Natural killer cell (primary cell): ENCODE measurements around the gene RNF220. TPM values are rescaled to one million over a fixed set of nuclear protein-coding genes. Genes with fewer than 3 reads are reported as not detected.

ENCODE experiments used
- ATAC-seq, 3 donors: fragments of 150-1000 bp in 2 of 3; fragments of 200-7000 bp in 1 of 3; cut with Tn5 transposase; 1 replicate in 1 of 3; 2 replicates in 2 of 3; pipeline ENCODE4 v1.10.0; 2021; ENCODE audit warnings: mild to moderate bottlenecking in 2 of 3, moderate library complexity in 2 of 3
- DNase-seq, 2 donors: peaks; one replicate each; pipeline versions ENCODE4 v3.0.0 to v3.0.0-alpha.2; 2013 to 2021; ENCODE audit warnings: mixed read lengths in 1 of 2
- H3K27ac ChIP-seq: one replicate; pipeline ENCODE4 v1.5.1; 2013; ENCODE audit warnings: mild to moderate bottlenecking, low read length
- H3K27me3 ChIP-seq: one replicate; pipeline ENCODE4 v1.6.1; 2013; ENCODE audit warnings: low read length; ENCODE audit not compliant: control insufficient read depth, insufficient read depth
- H3K36me3 ChIP-seq: one replicate; pipeline ENCODE4 v1.6.1; 2013; ENCODE audit warnings: low read length; ENCODE audit not compliant: control insufficient read depth, insufficient read depth
- H3K4me1 ChIP-seq: one replicate; pipeline ENCODE4 v1.6.1; 2013; ENCODE audit warnings: low read length; ENCODE audit not compliant: control insufficient read depth, insufficient read depth
- H3K4me3 ChIP-seq: one replicate; pipeline ENCODE4 v1.5.1; 2013; ENCODE audit warnings: low read length
- H3K9me3 ChIP-seq: one replicate; pipeline ENCODE4 v1.6.1; 2013; ENCODE audit warnings: low read length; ENCODE audit not compliant: control insufficient read depth, insufficient read depth
- H3K27ac Mint-ChIP-seq, 2 donors: one replicate each; pipeline ENCODE4 v1.8.0; 2022; ENCODE audit warnings: mild to moderate bottlenecking in 2 of 2, mixed read lengths in 2 of 2, moderate library complexity in 1 of 2
- H3K27me3 Mint-ChIP-seq, 2 donors: one replicate each; pipeline ENCODE4 v1.8.0; 2022; ENCODE audit warnings: low read depth in 2 of 2, mixed read lengths in 2 of 2
- H3K36me3 Mint-ChIP-seq: one replicate; pipeline ENCODE4 v1.8.0; 2022; ENCODE audit warnings: mixed read lengths
- H3K4me1 Mint-ChIP-seq, 2 donors: one replicate each; pipeline ENCODE4 v1.8.0; 2022; ENCODE audit warnings: mixed read lengths in 2 of 2
- H3K4me3 Mint-ChIP-seq: one replicate; pipeline ENCODE4 v1.8.0; 2022; ENCODE audit warnings: mild to moderate bottlenecking, moderate library complexity, mixed read lengths
- H3K9me3 Mint-ChIP-seq, 2 donors: one replicate each; pipeline ENCODE4 v1.8.0; 2022; ENCODE audit warnings: mixed read lengths in 2 of 2
- CTCF ChIP-seq: fragments of 200-600 bp; IDR thresholded peaks from one replicate; pipeline ENCODE4 v1.8.0; 2022; ENCODE audit warnings: antibody characterized with exemption
- WGBS: methylation state at CpG from one replicate; pipeline ENCODE4 v1.1.7; 2013; ENCODE audit warnings: missing lambda C conversion rate; ENCODE audit not compliant: insufficient coverage; 5-methylcytosine and 5-hydroxymethylcytosine counted together
- intact Hi-C: fragments of 100-400 bp; cut with micrococcal nuclease; formaldehyde crosslinking; loops from one replicate; pipeline ENCODE4 v1.14.2; 2022
- total RNA-seq, 4 donors: library from RNA; stranded (reverse); fragments of 120-200 nt in 1 of 4; gene quantifications; one replicate each; pipeline versions ENCODE4 v1.2.3 to v1.2.4, GENCODE V29; 2013 to 2022

Gene RNF220
- total RNA-seq, 3 donors from 2014 or later (not counting 1 experiment from before 2014, with no cell fraction given) = 88.5 to 107 (median 105) TPM

GRCh38 chr1:44651069-44651468, 246.0 kb downstream of the RNF220 start:
- Histone ChIP-seq H3K27ac (no peak overlapping the region), H3K4me1 (peaks cover 2% of the 10 kb centered on the region), H3K27me3 (no peaks in the 10 kb centered on the region), H3K9me3 (no peaks in the 10 kb centered on the region), H3K36me3 (peaks cover 49% of the 10 kb centered on the region), H3K4me3 (no peak overlapping the region)
- no peaks in the 10 kb centered on the region for H3K27me3 Mint-ChIP-seq
- H3K4me1 Mint-ChIP-seq = peaks cover 0 to 9% of the 10 kb centered on the region in 2 donors
- no peaks in the 10 kb centered on the region for H3K9me3 Mint-ChIP-seq
- no peak for ATAC-seq
- DNase-seq = no peak
- H3K36me3 Mint-ChIP-seq = peaks cover 7% of the 10 kb centered on the region
- 97% methylated on average over 7 of the region's 8 CpGs for WGBS
- no peak for TF ChIP-seq CTCF
- H3K4me3 Mint-ChIP-seq = no peak overlapping the region
- intact Hi-C loops = no loop called here
- peak overlapping the region in 1 of 2 donors; percentile 2 for H3K27ac Mint-ChIP-seq

- peaks cover 0 to 5% of the 10 kb centered on the region in 2 donors for H3K4me1 Mint-ChIP-seq
- no peaks in the 10 kb centered on the region for H3K27me3 ChIP-seq
- H3K36me3 Mint-ChIP-seq = peaks cover 7% of the 10 kb centered on the region
- H3K9me3 ChIP-seq = no peaks in the 10 kb centered on the region
- peak overlapping the region; percentile 2 to 29 for H3K27ac Mint-ChIP-seq
- H3K4me3 ChIP-seq = no peak overlapping the region
- no peaks in the 10 kb centered on the region for H3K9me3 Mint-ChIP-seq
- DNase-seq = peak; percentile 71 to 87
- H3K27ac ChIP-seq = no peak overlapping the region
- WGBS = 72% methylated on average over 6 of the region's 7 CpGs
- no peaks in the 10 kb centered on the region for H3K27me3 Mint-ChIP-seq
- peaks cover 35% of the 10 kb centered on the region for H3K36me3 ChIP-seq
- intact Hi-C loops = loop anchor here (1.0 to 2.0 kb wide), 3 partner anchors 80 to 436 kb away; no protein-coding TSS in a partner anchor
- TF ChIP-seq CTCF = peak; percentile 92
- H3K4me3 Mint-ChIP-seq = no peak overlapping the region
- peaks cover 2% of the 10 kb centered on the region for H3K4me1 ChIP-seq
- peak; percentile 91 to 99 (median 97) for ATAC-seq
Observed at GRCh38 chr1:44652445-44653106, 247.5 kb downstream of the RNF220 start.

- Histone ChIP-seq H3K27me3 (no peaks in the 10 kb centered on the region), H3K4me3 (no peak overlapping the region), H3K9me3 (no peaks in the 10 kb centered on the region), H3K4me1 (peaks cover 2% of the 10 kb centered on the region), H3K27ac (no peak overlapping the region), H3K36me3 (peaks cover 30% of the 10 kb centered on the region)
- peak; percentile 35 for TF ChIP-seq CTCF
- DNase-seq (no peak), ATAC-seq (peak in 1 of 3 donors; percentile 9)
- H3K27ac Mint-ChIP-seq = peak overlapping the region in 1 of 2 donors; percentile 2
- peaks cover 0 to 5% of the 10 kb centered on the region in 2 donors for H3K4me1 Mint-ChIP-seq
- no peaks in the 10 kb centered on the region for H3K9me3 Mint-ChIP-seq
- intact Hi-C loops = loop anchor here (1.0 to 2.0 kb wide), 3 partner anchors 81 to 437 kb away; no protein-coding TSS in a partner anchor
- H3K36me3 Mint-ChIP-seq = peaks cover 7% of the 10 kb centered on the region
- 81% methylated on average over 11 of the region's 11 CpGs for WGBS
- H3K27me3 Mint-ChIP-seq = no peaks in the 10 kb centered on the region
- no peak overlapping the region for H3K4me3 Mint-ChIP-seq
Observed at GRCh38 chr1:44653107-44653964, 248.3 kb downstream of the RNF220 start.
